GM03348 (cell line): Measurements from ENCODE around the gene ZDHHC14.
"Not testable (repeated sequence)": the region's sequence is repeated elsewhere in the genome, so short reads cannot be mapped to it uniquely, and the experiment has no call there.

Experiments used
- DNase-seq: peaks from one replicate; pipeline ENCODE4 v3.0.0; 2012; ENCODE audit warnings: low spot score

The ZDHHC14 gene

GRCh38 chr6:157407646-157408045, 26.7 kb downstream of the ZDHHC14 start:
- DNase-seq, result no peak

GRCh38 chr6:157408427-157408826, 27.4 kb downstream of the ZDHHC14 start:
- DNase-seq, result not testable (repeated sequence)

GRCh38 chr6:157410045-157410444, 29.1 kb downstream of the ZDHHC14 start:
- peak; percentile 27 for DNase-seq

GRCh38 chr6:157411368-157411767, 30.4 kb downstream of the ZDHHC14 start:
- no peak for DNase-seq

- no peak for DNase-seq
These were observed 31.8 kb downstream of the ZDHHC14 start for GRCh38 chr6:157412791-157413190.

- no peak for DNase-seq
These were observed 39.5 kb downstream of the ZDHHC14 start for GRCh38 chr6:157420497-157420896.

- DNase-seq, result no peak
These were observed 43.6 kb downstream of the ZDHHC14 start for GRCh38 chr6:157424491-157425020.

GRCh38 chr6:157427969-157428368, 47.0 kb downstream of the ZDHHC14 start:
- no peak for DNase-seq

GRCh38 chr6:157428427-157429202, 47.6 kb downstream of the ZDHHC14 start:
- no peak for DNase-seq

- no peak for DNase-seq
These were observed 48.3 kb downstream of the ZDHHC14 start for GRCh38 chr6:157429248-157429647.

GRCh38 chr6:157430834-157431233, 49.8 kb downstream of the ZDHHC14 start:
- DNase-seq, result no peak

- no peak for DNase-seq
These were observed 51.4 kb downstream of the ZDHHC14 start for GRCh38 chr6:157432231-157432891.

- DNase-seq, result no peak
These were observed 51.9 kb downstream of the ZDHHC14 start for GRCh38 chr6:157432892-157433265.

- no peak for DNase-seq
These were observed 52.7 kb downstream of the ZDHHC14 start for GRCh38 chr6:157433678-157434081.

- peak; percentile 31 for DNase-seq
These were observed 53.5 kb downstream of the ZDHHC14 start for GRCh38 chr6:157434349-157435033.

- DNase-seq, result no peak
These were observed 55.4 kb downstream of the ZDHHC14 start for GRCh38 chr6:157436219-157436943.

GRCh38 chr6:157436944-157437336, 56.0 kb downstream of the ZDHHC14 start:
- DNase-seq, result no peak

GRCh38 chr6:157438611-157439111, 57.7 kb downstream of the ZDHHC14 start:
- DNase-seq, result peak; percentile 54

- no peak for DNase-seq
These were observed 59.2 kb downstream of the ZDHHC14 start for GRCh38 chr6:157440171-157440570.

GRCh38 chr6:157442291-157442690, 61.3 kb downstream of the ZDHHC14 start:
- DNase-seq, result no peak

GRCh38 chr6:157443066-157443800, 62.2 kb downstream of the ZDHHC14 start:
- DNase-seq, result peak; percentile 72
